Breast epithelium (tissue), 4 donors: ENCODE results near the gene GPR75. TPM values are rescaled to one million over a fixed set of nuclear protein-coding genes. Genes with fewer than 3 reads are reported as not detected.

Source experiments
- DNase-seq, 2 donors: peaks; one replicate each; pipeline ENCODE4 v3.0.0-alpha.2; 2019; ENCODE audit warnings: low spot score in 2 of 2
- H3K27ac ChIP-seq, 2 donors: fragments of 200-600 bp; sonication (generic) in 1 of 2; one replicate each; pipeline ENCODE4 v1.5.1; 2016 to 2019; ENCODE audit warnings: mild to moderate bottlenecking in 1 of 2
- H3K27me3 ChIP-seq, 2 donors: fragments of 200-600 bp; sonication (generic) in 1 of 2; one replicate each; pipeline versions ENCODE4 v1.5.1 to v1.6.0; 2017 to 2019; ENCODE audit warnings: control low read depth in 1 of 2, mild to moderate bottlenecking in 1 of 2
- H3K36me3 ChIP-seq: fragments of 200-600 bp; one replicate; pipeline ENCODE4 v1.5.1; 2019
- H3K4me1 ChIP-seq, 2 donors: fragments of 200-600 bp; sonication (generic); one replicate each; pipeline ENCODE4 v1.5.1; 2016 to 2019; ENCODE audit warnings: control low read depth in 1 of 2
- H3K4me3 ChIP-seq, 3 donors: fragments of 200-600 bp; sonication (generic); 1 replicate in 2 of 3; 2 replicates in 1 of 3; pipeline ENCODE4 v1.5.1; 2016 to 2019; ENCODE audit warnings: mild to moderate bottlenecking in 3 of 3, moderate library complexity in 2 of 3
- H3K9me3 ChIP-seq, 2 donors: fragments of 200-600 bp; sonication (generic) in 1 of 2; one replicate each; pipeline ENCODE4 v1.5.1; 2016 to 2019; ENCODE audit warnings: control low read depth in 1 of 2
- POLR2A ChIP-seq: fragments of 450-650 bp; IDR thresholded peaks from one replicate; pipeline ENCODE4 v1.6.1; 2016; ENCODE audit warnings: antibody characterized with exemption, mild to moderate bottlenecking, moderate library complexity
- POLR2AphosphoS5 ChIP-seq, 3 donors: sonication (generic); formaldehyde crosslinking; IDR thresholded peaks; one replicate each; pipeline ENCODE4 v1.6.1; 2017; ENCODE audit warnings: antibody characterized with exemption in 3 of 3
- intact Hi-C: fragments of 100-400 bp; cut with DNase I; formaldehyde crosslinking; loops from one replicate; pipeline ENCODE4 v1.15.1; 2023; ENCODE audit warnings: low total_unique reads
- total RNA-seq, 3 donors: library from RNA; depleted of rRNA; stranded (reverse); fragments of >200 nt; gene quantifications; one replicate each; pipeline ENCODE4 v1.1.0, GENCODE V29; 2016
- TF ChIP-seq, protein P1 (sequence below), 3 donors: fragments of 450-650 bp; IDR thresholded peaks; one replicate each; pipeline ENCODE4 v1.5.1; 2016 to 2017; ENCODE audit warnings: antibody characterized with exemption in 3 of 3, mild to moderate bottlenecking in 3 of 3, moderate library complexity in 3 of 3

The GPR75 gene
- 10 to 100 TPM in 1 of 3 donors, 1 to 10 TPM in 2; 3.2 to 11.3 (median 4.9) TPM for total RNA-seq

DNA sequence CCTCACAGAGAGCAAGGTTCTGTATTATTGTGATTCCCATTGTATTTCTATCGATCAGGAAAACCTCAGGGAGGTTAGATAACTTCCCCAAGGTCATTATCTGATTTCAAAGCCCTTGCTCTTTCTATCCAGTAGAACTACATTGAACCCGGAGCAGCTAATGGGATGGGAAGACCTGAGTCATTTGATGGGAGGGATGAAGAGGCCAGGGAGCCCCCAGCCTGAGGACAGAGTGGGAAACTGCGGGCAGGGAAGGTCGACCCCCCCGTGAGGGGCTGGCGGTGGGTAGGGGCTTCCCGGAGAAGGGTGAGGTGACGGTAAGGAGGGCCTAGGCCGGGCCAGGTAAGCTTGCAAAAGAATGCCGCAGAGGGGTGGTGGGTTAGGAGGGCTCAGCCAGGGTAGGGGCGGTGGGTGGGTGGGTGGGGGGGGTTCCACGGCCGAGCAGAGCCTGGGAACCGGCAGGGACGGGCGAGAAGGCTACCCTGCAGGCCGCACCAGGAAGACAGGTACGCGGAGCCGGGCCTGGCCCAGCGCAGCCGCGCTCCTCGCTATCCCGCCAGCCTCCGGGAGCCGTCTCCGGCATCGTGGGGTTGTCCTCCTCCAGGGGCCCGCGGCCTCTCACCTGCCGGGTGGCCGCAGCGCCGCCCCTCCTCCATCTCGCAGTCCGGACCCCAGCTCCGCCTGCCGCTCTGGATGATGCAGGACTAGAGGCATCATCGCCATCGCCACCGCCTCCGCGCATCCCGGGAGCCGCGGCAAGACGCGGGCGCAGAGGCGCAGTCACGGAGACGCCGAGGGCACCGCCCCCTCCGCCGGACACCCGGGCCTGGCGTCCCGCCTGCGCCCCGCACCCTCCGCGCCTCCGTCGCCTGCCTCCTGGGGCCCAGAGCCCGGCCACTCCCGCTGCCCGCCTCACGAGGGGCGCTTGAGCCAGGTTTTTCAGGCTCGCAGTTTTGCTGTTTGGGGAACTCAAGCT lies at the start of gene GPR75:
TSS of gene GPR75 (minus strand) at position 762 of the 976 bp plus-strand sequence. CDS start 5,211 bp downstream, outside the sequence.
- H3K27me3 ChIP-seq, result no peaks in the 10 kb centered on the region
- intact Hi-C loops, result no loop called here
- peak; percentile 41 to 57 for DNase-seq
- H3K4me3 ChIP-seq, result peak within 1 kb of the TSS; percentile 39 to 78 (median 67)
- TF ChIP-seq, protein P1, sequence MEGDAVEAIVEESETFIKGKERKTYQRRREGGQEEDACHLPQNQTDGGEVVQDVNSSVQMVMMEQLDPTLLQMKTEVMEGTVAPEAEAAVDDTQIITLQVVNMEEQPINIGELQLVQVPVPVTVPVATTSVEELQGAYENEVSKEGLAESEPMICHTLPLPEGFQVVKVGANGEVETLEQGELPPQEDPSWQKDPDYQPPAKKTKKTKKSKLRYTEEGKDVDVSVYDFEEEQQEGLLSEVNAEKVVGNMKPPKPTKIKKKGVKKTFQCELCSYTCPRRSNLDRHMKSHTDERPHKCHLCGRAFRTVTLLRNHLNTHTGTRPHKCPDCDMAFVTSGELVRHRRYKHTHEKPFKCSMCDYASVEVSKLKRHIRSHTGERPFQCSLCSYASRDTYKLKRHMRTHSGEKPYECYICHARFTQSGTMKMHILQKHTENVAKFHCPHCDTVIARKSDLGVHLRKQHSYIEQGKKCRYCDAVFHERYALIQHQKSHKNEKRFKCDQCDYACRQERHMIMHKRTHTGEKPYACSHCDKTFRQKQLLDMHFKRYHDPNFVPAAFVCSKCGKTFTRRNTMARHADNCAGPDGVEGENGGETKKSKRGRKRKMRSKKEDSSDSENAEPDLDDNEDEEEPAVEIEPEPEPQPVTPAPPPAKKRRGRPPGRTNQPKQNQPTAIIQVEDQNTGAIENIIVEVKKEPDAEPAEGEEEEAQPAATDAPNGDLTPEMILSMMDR (IDR thresholded peaks at IDR 0.05), result no peak
- no peak for TF ChIP-seq POLR2A
- peak in 2 of 3 donors; percentile 16 to 52 for TF ChIP-seq POLR2AphosphoS5 (IDR thresholded peaks at IDR 0.05)
- no peaks in the 10 kb centered on the region for H3K9me3 ChIP-seq
- peak within 1 kb of the TSS; percentile 78 to 88 for H3K27ac ChIP-seq
- no peaks in the 10 kb centered on the region for H3K36me3 ChIP-seq
- H3K4me1 ChIP-seq, result no peaks in the 10 kb centered on the region

DNA sequence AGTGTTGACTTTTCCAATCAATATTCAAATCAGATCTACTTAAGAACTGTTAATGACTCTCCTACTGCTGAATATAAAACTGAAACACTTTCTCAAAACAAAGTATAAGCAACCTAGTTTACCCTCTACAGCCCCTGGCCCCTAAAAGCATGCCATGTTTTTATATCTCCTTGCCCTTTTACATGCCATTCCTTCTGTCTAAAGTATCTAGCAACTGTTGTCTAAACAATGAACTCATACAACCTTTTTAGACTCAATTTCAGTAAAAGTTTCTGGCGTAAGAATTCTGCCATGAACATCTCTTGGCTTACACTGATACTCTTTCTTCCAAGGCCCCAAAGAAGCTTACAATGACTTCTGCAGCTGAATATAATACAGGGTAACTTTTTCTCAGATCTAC lies 47.8 kb upstream of the GPR75 start:
- TF ChIP-seq POLR2AphosphoS5 (IDR thresholded peaks at IDR 0.05), result no peak
- no peak for TF ChIP-seq POLR2A
- TF ChIP-seq, protein P1 (IDR thresholded peaks at IDR 0.05), result no peak
- H3K9me3 ChIP-seq, result no peaks in the 10 kb centered on the region
- no peaks in the 10 kb centered on the region for H3K27me3 ChIP-seq
- no peak overlapping the region for H3K4me3 ChIP-seq
- peaks cover 17% of the 10 kb centered on the region for H3K36me3 ChIP-seq
- no peak overlapping the region for H3K27ac ChIP-seq
- no peak for DNase-seq
- H3K4me1 ChIP-seq, result no peaks in the 10 kb centered on the region
- intact Hi-C loops, result no loop called here

DNA sequence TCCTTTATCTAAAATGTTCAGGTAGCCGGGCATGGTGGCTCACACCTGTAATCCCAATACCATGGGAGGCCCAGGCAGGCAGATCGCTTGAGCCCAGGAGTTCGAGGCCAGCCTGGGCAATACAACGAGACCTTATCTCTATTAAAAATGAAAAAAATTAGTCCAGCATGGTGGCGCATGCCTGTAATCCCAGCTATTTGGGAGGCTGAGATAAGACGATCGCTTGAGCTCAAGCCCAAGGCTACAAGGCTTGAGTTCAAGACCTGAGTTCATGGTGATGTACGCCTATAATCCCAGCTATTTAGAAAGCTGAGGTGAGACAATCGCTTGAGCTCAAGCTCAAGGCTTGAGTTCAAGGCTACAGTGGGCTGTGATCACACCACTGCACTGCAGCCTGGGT lies 45.6 kb upstream of the GPR75 start:
- Histone ChIP-seq H3K9me3 (no peaks in the 10 kb centered on the region), H3K36me3 (peaks cover 17% of the 10 kb centered on the region), H3K4me3 (no peak overlapping the region), H3K27me3 (no peaks in the 10 kb centered on the region), H3K4me1 (no peaks in the 10 kb centered on the region), H3K27ac (no peak overlapping the region)
- intact Hi-C loops, result no loop called here
- no peak for DNase-seq
- TF ChIP-seq, protein P1 (IDR thresholded peaks at IDR 0.05), result no peak
- no peak for TF ChIP-seq POLR2AphosphoS5 (IDR thresholded peaks at IDR 0.05)
- TF ChIP-seq POLR2A, result no peak

DNA sequence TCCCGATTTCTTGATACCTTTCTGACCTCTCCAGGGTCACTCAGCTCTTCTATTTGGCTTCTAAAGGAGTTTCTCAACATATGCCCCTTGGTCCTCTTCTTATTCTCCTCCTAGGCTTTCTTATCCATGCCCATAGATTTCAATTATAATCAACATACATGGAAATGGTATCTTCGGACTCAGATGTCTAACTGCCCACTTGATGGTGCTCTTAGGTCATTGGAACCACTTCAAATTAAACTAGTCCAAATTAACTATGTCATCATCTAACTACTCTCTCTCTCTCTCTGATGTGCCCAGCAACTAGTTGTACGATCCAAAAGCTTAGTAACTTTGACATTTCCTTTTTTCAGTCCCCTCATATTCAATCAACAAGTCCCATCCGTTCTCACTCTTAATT lies 43.2 kb upstream of the GPR75 start:
- intact Hi-C loops, result no loop called here
- no peak for DNase-seq
- no peak overlapping the region for H3K27ac ChIP-seq
- peaks cover 8% of the 10 kb centered on the region for H3K36me3 ChIP-seq
- H3K9me3 ChIP-seq, result no peaks in the 10 kb centered on the region
- no peaks in the 10 kb centered on the region for H3K4me1 ChIP-seq
- no peak overlapping the region for H3K4me3 ChIP-seq
- no peaks in the 10 kb centered on the region for H3K27me3 ChIP-seq
- TF ChIP-seq, protein P1 (IDR thresholded peaks at IDR 0.05), result no peak

DNA sequence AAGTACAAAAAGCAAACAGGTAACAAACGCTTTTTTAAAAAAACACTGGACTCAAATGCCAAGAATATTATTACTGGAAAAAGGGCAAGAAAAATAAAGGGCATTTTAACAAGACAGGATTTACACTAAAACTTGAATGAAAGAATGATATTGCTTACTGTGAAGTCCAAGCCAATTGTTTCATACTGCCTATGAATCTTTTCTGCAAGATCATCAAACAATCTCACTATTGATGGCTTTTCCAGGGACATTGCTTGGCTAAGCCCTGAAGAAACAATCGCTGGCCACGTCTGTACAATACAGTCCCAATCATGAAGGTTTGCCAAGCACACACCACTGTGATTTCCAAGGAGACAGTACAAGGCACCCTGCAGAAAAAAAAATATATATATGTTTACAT lies 41.4 kb upstream of the GPR75 start:
- H3K27me3 ChIP-seq, result no peaks in the 10 kb centered on the region
- H3K9me3 ChIP-seq, result no peaks in the 10 kb centered on the region
- no peak overlapping the region for H3K27ac ChIP-seq
- intact Hi-C loops, result no loop called here
- DNase-seq, result no peak
- H3K4me1 ChIP-seq, result no peaks in the 10 kb centered on the region
- H3K36me3 ChIP-seq, result no peaks in the 10 kb centered on the region
- H3K4me3 ChIP-seq, result no peak overlapping the region
- TF ChIP-seq, protein P1 (IDR thresholded peaks at IDR 0.05), result no peak
- TF ChIP-seq POLR2AphosphoS5 (IDR thresholded peaks at IDR 0.05) (no peak), POLR2A (no peak)
